Kidney capillary endothelial cell (primary cell): ENCODE measurements around the gene TMEM250.
A peak's percentile ranks its signal among the peaks of the same experiment; 100 is the strongest.

Experiments
- DNase-seq: peaks from one replicate; pipeline ENCODE4 v3.0.0-alpha.2; 2018; ENCODE audit warnings: low spot score

TMEM250 gene

DNA sequence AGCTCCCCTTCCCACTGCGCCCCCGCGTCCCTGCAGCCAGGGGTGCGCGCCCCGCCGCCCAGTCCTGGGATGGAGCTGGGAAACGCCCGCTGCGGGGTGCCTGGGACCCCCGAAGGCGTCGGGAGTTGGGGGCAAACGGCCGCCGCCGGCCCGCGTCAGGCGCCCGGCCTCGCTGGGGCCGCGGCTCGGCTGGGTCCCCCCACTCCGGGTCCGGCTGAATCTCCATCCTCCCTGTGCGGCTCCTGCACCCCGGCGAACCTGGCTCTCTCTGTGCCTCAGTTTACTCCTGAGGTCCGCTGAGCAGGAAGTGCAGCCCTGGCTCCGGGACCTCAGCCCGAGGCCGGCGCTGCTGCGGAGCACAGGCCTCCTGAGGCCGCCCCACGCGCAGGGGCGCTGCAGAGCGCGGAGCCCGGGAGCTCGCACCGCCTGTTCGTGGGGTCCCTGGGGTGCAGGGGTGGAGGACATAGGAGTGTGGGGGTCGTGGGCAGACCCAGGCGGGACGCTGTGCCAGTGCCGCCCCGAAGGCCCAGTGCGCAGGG, 13.9 kb upstream of the TMEM250 start:
- DNase-seq = no peak

DNA sequence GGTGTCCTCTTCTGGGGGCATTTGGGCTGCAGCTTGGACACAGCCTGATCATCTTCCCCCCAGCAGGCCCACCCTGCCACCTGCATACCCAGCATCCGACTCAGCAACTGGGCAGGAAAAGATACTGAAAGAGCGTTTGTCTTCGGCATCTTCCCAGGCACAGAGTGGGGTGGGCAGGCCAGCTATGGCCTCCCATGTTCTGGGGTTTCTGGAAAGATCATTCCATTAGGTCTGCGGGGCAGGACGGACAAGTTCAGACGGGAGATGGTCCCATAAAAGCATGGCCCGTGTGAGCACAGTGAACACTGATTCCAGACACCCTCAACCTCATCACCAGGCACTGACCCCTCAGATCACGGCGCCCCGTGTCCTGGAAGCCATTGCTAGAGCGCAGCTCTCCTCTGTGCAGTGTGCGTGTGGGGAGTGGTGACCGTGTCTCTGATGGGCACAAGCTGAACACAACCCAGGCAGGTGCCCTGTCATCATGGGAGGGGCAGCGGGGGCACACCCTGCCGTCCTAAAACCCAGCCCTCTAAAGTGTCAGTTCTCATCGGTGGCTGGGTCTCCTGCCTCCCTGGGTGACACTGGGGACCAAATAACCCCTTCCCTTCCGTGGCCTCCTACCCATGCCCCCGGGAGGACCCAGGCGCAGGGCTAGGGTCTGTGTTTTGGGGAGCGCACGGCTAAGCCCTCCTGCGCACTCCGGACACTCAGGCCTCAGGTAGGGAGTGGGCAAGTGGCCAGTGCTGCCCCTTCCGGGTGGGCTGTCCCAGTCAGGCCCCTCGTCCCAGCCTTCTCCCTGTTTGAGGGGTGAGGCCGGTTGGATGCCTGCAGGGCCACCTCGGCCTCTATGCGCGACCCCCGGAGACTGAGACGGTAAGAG, 13.2 kb upstream of the TMEM250 start:
- DNase-seq = no peak

- no peak for DNase-seq
Observed at GRCh38 chr9:136129176-136129575, 10.5 kb upstream of the TMEM250 start.

GRCh38 chr9:136128436-136128835, 9.8 kb upstream of the TMEM250 start:
- DNase-seq = no peak

DNA sequence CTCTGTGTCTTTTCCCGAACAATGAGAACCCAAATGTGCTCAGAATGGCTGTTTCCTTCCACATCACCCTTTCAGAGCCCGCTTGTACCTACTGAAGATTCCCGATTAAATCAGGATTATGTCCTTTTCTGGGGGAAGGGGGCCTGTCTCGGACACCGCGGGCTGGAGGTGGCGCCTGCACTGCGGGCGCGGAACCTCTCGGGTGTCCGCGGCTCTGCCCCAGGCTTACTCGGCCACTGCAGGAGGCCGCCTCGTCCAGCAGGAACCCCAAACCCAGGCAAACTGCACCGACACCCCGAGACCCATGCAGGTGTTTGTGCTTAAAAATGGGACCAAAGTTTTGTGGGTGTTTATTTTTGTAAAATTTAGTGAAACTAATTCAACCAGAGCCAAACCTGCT, 8.6 kb upstream of the TMEM250 start:
- DNase-seq = no peak

DNA sequence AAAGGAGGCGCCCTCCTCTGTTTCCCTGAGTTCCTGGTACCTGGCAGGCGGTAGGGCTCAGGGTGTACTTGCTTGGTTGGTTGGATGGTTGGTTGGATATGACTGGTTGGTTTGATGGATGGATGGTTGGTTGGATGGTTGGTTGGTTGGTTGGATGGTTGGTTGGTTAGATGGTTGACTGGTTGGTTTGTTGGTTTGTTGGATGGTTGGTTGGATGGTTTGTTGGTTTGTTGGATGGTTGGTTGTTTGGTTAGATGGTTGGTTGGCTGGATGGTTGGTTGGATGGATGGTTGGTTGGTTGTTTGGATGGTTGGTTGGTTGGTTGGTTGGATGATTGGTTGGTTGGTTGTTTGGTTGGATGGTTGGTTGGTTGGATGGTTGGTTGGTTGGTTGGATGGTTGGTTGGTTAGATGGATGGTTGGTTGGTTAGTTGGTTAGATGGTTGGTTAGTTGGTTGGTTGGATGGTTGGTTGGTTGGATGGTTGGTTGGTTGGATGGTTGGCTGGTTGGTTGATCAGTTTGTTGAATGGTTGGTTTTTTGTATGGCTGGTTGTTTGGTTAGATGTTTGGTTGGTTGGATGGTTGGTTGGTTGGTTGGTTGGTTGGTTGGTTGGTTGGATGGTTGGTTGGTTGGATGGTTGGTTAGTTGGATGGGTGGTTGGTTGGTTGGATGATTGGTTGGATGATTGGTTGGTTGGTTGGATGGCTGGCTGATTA, 6.5 kb upstream of the TMEM250 start:
- no peak for DNase-seq

DNA sequence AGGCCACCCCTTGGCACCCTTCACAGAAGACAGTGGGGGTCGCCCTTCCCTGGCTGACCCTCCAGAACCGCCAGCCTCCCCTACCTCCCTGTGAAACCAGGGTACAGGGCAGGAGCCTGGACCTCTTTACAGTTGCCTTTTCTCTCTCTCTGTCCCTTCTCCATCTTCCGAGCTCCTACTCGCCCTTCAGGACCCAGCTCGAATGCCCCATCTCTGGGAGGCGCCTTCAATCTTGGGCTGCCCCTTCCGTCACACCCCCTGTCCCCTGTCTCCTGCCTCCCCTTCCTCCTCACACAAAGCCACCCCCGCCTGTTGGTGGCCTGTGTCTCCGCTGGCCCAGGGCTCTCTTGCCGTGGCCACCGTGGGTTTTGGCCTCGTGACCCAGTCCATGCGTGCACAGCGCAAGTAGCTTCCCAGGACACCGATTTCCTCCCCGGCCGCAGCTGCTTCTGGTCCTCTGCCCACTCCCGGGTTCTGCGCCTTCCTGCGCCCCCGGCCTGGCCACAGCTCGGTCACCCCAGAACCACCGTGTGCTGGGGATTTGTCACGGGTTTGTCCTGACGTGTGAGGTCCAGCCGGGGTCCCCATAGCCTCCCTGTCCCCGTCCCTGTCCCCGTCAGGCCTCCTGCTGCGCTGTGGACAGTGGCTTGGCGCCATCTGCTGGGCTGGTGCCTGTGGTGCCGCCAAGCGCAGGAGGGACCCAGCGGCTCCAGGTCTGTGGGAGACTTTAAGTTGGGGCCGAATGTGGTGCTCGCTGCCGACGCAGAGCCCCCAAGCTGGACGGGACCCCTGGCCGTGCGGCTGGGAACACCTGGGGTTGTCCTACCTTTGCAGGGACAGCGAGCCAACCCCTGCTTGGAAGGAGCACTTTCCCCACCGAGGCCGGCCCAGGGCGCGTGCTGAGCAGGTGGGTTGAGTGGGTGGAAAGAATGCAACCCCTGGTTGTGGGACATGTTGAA, 4.0 kb upstream of the TMEM250 start:
- peak; percentile 67 for DNase-seq

- DNase-seq = no peak
Observed at GRCh38 chr9:136121801-136122200, 3.1 kb upstream of the TMEM250 start.

DNA sequence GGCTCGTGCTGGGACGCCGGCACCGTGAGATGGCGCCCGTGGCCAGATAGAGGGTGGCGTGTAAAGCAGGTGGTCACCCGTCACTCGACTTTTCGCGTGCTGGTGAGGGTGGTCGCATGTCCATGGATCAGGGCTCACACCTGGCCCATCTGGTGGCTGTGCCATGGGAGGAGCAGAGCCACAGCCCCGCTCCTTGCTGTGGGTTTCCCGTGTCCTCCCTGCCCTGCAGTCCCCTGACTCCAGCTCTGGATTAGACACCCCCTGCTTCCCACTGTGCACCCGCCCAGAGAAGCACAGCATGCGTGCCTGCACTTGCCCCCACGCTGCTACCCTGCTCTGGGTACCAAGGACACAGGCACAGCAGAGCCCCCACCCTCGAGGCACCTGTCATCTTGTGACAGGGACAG, 1.8 kb upstream of the TMEM250 start:
- no peak for DNase-seq

DNA sequence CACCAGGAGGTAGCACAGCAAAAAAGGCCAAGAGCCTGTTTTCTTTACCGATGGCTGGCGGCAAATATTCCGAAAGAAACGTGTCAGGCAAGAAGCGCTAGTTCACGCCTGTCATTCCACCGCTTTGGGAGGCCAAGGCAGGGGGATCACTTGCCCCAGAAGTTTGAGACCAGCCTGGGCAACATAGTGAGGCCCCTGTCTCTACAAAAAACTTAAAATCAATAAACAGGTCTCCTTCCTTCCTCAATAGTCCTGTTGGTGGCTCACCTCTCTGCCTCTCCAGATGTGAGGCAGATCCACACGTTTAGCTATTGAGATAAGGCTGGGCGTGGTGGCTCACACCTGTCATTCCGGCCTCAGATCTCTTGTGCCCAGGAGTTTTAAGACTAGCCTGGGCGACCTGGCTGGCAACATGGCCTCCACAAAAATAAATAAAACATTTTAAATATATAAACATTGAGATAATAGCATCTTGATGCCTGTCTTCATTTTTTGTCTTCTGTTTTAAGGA, 1.3 kb upstream of the TMEM250 start:
- DNase-seq = no peak

- no peak for DNase-seq
Observed at GRCh38 chr9:136119061-136119882, 597 bp upstream of the TMEM250 start.

GRCh38 chr9:136117916-136118319, 757 bp downstream of the TMEM250 start:
- DNase-seq = no peak

- DNase-seq = no peak
Observed at GRCh38 chr9:136117291-136117915, 1.3 kb downstream of the TMEM250 start.

GRCh38 chr9:136116360-136117098, 2.1 kb downstream of the TMEM250 start:
- no peak for DNase-seq

GRCh38 chr9:136115641-136116359, 2.9 kb downstream of the TMEM250 start:
- DNase-seq = no peak

DNA sequence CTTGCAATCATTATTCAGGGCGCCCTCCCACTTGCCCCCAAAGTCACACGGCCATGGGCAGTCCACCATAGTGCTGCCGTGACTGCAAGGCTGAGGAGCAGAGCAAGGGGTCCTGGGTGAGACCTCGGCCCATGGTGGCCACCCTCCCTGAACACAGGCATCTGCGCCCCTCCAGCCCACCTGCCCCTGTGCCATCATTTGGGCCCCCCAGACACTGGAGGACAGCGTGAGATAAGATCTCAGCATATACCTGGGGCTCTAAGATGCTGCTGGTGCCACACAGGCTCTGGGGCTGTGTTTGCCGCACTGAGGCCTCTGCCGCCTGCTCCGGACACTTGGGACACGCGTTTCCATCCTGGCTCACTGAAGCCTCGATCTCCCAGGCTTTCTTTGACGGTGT, 3.5 kb downstream of the TMEM250 start:
- DNase-seq = no peak

- no peak for DNase-seq
Observed at GRCh38 chr9:136114610-136115009, 4.1 kb downstream of the TMEM250 start.

DNA sequence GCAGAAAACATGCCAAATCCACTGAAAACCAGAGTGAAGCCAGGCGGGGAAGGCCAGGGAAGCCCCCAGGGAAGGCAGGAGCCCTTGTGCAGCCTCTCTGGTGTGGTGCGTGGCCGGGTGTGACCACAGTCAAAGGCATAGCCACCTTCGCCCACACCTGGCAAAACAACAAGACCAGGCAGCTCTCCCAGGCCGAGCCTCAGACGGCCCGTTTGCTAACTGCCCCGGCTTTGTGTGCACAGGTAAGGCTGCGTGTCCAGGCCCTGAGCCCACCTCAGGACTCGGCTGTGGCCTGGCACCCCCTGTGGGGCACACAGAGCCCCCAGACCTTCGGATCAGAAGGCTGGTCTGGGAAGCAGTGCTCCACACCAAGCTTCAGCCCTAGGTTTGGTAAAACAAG, 6.1 kb downstream of the TMEM250 start:
- DNase-seq = no peak

GRCh38 chr9:136111910-136112309, 6.8 kb downstream of the TMEM250 start:
- no peak for DNase-seq
